ENCODE measurements around the gene RRAS2. TPM values are rescaled to one million over a fixed set of nuclear protein-coding genes. Genes with fewer than 3 reads are reported as not detected.
A peak's percentile ranks its signal among the peaks of the same experiment; 100 is the strongest.
"Not testable (repeated sequence)": the region's sequence is repeated elsewhere in the genome, so short reads cannot be mapped to it uniquely, and the experiment has no call there.

Gene RRAS2
- total RNA-seq, 1 donor from 2014 or later = 35.8 TPM

- peaks cover 9% of the 10 kb centered on the region for H3K4me1 ChIP-seq
- intact Hi-C loops (cut with DNase I) = no loop called here
- no peak for ATAC-seq
- H3K9me3 ChIP-seq = no peaks in the 10 kb centered on the region
- no peaks in the 10 kb centered on the region for H3K36me3 ChIP-seq
- H3K4me3 ChIP-seq = no peak overlapping the region
- no peaks in the 10 kb centered on the region for H3K27me3 ChIP-seq (ENCODE audit: low read depth)
- no peak for DNase-seq
- TF ChIP-seq CTCF (IDR thresholded peaks at IDR 0.05) = no peak
- H3K27ac ChIP-seq = no peak overlapping the region
These were observed 3.0 kb upstream of the RRAS2 start for GRCh38 chr11:14361951-14362350.

- no peaks in the 10 kb centered on the region for H3K9me3 ChIP-seq
- H3K36me3 ChIP-seq = no peaks in the 10 kb centered on the region
- H3K4me3 ChIP-seq = no peak overlapping the region
- DNase-seq = no peak
- H3K27me3 ChIP-seq (ENCODE audit: low read depth) = no peaks in the 10 kb centered on the region
- no peak for ATAC-seq
- no peak for TF ChIP-seq CTCF (IDR thresholded peaks at IDR 0.05)
- no peak overlapping the region for H3K27ac ChIP-seq
- H3K4me1 ChIP-seq = peaks cover 13% of the 10 kb centered on the region
- intact Hi-C loops (cut with DNase I) = no loop called here
These were observed 2.0 kb upstream of the RRAS2 start for GRCh38 chr11:14360976-14361375.

- no peak overlapping the region for H3K27ac ChIP-seq
- no peak for TF ChIP-seq CTCF (IDR thresholded peaks at IDR 0.05)
- peak overlapping the region; percentile 81 for H3K4me3 ChIP-seq
- no peaks in the 10 kb centered on the region for H3K36me3 ChIP-seq
- no peak for ATAC-seq
- no peaks in the 10 kb centered on the region for H3K27me3 ChIP-seq (ENCODE audit: low read depth)
- no peak for DNase-seq
- no peaks in the 10 kb centered on the region for H3K9me3 ChIP-seq
- intact Hi-C loops (cut with DNase I) = no loop called here
- H3K4me1 ChIP-seq = peaks cover 13% of the 10 kb centered on the region
These were observed 583 bp upstream of the RRAS2 start for GRCh38 chr11:14359501-14360031.

- Histone ChIP-seq H3K27me3 (ENCODE audit: low read depth) (no peaks in the 10 kb centered on the region), H3K4me3 (peak overlapping the region; percentile 81), H3K36me3 (no peaks in the 10 kb centered on the region), H3K9me3 (no peaks in the 10 kb centered on the region), H3K4me1 (peaks cover 13% of the 10 kb centered on the region), H3K27ac (peak overlapping the region; percentile 90)
- TF ChIP-seq CTCF (IDR thresholded peaks at IDR 0.05) = no peak
- ATAC-seq = peak; percentile 92
- intact Hi-C loops (cut with DNase I) = no loop called here
- DNase-seq = peak; percentile 80
These were observed 878 bp downstream of the RRAS2 start for GRCh38 chr11:14357881-14358728.

GRCh38 chr11:14356342-14356741 lies 2.6 kb downstream of the RRAS2 start:
- peaks cover 13% of the 10 kb centered on the region for H3K4me1 ChIP-seq
- DNase-seq (no peak), ATAC-seq (no peak)
- no peak for TF ChIP-seq CTCF (IDR thresholded peaks at IDR 0.05)
- no peaks in the 10 kb centered on the region for H3K27me3 ChIP-seq (ENCODE audit: low read depth)
- H3K27ac ChIP-seq = no peak overlapping the region
- H3K4me3 ChIP-seq = no peak overlapping the region
- no peaks in the 10 kb centered on the region for H3K36me3 ChIP-seq
- intact Hi-C loops (cut with DNase I) = no loop called here
- H3K9me3 ChIP-seq = no peaks in the 10 kb centered on the region

GRCh38 chr11:14354604-14355003 lies 4.4 kb downstream of the RRAS2 start:
- ATAC-seq; H3K4me3 ChIP-seq; intact Hi-C loops (cut with DNase I); H3K27me3 ChIP-seq (ENCODE audit: low read depth); H3K27ac ChIP-seq; DNase-seq; H3K36me3 ChIP-seq; H3K9me3 ChIP-seq: not testable (repeated sequence)
- H3K4me1 ChIP-seq = peaks cover 13% of the 10 kb centered on the region

Measured in lower lobe of right lung (tissue), 2 donors.